Measurements from ENCODE around the gene NTNG1.

NTNG1 gene

DNA sequence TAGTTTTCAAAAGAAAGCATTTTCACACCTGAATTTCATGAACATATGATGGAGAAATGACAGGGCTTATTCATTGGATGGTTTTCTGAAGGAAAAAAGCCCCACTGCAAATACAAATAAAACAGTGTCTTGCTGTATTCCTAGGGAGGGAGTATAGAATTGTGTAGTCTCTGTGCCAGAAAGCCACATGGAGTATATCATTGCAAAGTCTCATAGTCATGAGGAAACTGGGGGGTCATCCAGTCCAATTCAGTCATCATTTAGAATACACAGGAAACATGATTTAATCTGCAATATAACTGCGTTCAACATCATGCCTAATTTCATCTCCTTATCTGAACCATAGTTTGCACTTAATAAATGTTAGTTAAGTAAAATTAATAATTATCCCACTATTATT, 222.3 kb downstream of the NTNG1 start:
- H3K4me3 ChIP-seq (ENCODE audit: low read depth, low read length) = no peak overlapping the region
- TF ChIP-seq, protein P1, sequence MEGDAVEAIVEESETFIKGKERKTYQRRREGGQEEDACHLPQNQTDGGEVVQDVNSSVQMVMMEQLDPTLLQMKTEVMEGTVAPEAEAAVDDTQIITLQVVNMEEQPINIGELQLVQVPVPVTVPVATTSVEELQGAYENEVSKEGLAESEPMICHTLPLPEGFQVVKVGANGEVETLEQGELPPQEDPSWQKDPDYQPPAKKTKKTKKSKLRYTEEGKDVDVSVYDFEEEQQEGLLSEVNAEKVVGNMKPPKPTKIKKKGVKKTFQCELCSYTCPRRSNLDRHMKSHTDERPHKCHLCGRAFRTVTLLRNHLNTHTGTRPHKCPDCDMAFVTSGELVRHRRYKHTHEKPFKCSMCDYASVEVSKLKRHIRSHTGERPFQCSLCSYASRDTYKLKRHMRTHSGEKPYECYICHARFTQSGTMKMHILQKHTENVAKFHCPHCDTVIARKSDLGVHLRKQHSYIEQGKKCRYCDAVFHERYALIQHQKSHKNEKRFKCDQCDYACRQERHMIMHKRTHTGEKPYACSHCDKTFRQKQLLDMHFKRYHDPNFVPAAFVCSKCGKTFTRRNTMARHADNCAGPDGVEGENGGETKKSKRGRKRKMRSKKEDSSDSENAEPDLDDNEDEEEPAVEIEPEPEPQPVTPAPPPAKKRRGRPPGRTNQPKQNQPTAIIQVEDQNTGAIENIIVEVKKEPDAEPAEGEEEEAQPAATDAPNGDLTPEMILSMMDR (IDR thresholded peaks at IDR 0.05; ENCODE audit: low read depth, low read length, missing control alignments) = no peak
- no peak for DNase-seq (ENCODE audit: low read depth)

GRCh38 chr1:107365527-107366240, 224.8 kb downstream of the NTNG1 start:
- TF ChIP-seq, protein P1 (IDR thresholded peaks at IDR 0.05; ENCODE audit: low read depth, low read length, missing control alignments) = no peak
- DNase-seq (ENCODE audit: low read depth) = no peak
- no peak overlapping the region for H3K4me3 ChIP-seq (ENCODE audit: low read depth, low read length)

DNA sequence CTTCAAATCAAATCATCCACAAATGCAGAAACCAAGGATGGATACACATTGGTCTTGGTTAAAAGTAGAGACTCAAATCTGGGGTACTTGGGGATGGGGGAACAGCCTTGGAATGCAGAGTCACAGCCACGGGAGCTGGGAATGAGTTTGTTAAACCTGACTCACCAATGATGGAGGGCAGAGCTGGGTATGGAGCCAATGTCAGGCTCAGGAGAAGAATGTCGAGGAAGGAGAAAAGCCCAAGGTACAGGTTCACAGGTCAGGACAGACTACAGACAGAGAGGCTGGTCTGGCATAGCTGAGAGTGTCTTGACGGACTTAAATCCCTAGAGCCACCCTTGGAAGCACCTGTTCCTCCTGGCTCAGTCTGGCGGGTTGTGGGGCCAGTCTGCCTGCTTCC, 237.6 kb downstream of the NTNG1 start:
- TF ChIP-seq, protein P1 (IDR thresholded peaks at IDR 0.05; ENCODE audit: low read depth, low read length, missing control alignments) = no peak
- DNase-seq (ENCODE audit: low read depth) = no peak
- H3K4me3 ChIP-seq (ENCODE audit: low read depth, low read length) = no peak overlapping the region

DNA sequence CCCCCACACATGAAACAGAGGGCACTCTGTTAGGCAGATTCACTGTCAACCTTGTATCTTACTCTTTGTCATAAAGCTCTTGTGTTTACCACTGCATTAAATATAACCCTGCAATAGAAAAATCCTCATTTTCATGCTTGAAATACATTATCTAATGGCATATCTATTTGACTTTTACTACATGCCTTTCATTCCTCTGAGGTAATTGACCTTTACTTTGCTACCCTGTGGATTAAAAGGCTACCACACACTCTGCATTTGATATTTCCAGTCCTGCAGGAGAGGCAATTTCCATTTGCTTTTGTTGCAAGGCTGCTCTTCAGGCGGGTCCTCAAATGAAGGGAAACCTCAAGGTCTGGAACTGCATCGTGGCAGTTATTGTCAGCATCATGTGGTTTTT, 238.0 kb downstream of the NTNG1 start:
- no peak overlapping the region for H3K4me3 ChIP-seq (ENCODE audit: low read depth, low read length)
- DNase-seq (ENCODE audit: low read depth) = no peak
- TF ChIP-seq, protein P1 (IDR thresholded peaks at IDR 0.05; ENCODE audit: low read depth, low read length, missing control alignments) = no peak

- TF ChIP-seq, protein P1 (IDR thresholded peaks at IDR 0.05; ENCODE audit: low read depth, low read length, missing control alignments) = no peak
- no peak overlapping the region for H3K4me3 ChIP-seq (ENCODE audit: low read depth, low read length)
- no peak for DNase-seq (ENCODE audit: low read depth)
Measured at GRCh38 chr1:107379826-107380225, 239.0 kb downstream of the NTNG1 start.

GRCh38 chr1:107389410-107390396, 248.9 kb downstream of the NTNG1 start:
- TF ChIP-seq, protein P1 (IDR thresholded peaks at IDR 0.05; ENCODE audit: low read depth, low read length, missing control alignments) = no peak

More at GRCh38 chr1:107389410-107390396, 248.9 kb downstream of the NTNG1 start:
- H3K4me3 ChIP-seq (ENCODE audit: low read depth, low read length) = peak overlapping the region; percentile 16; the same call in 1 of the 2 replicates
- peak; percentile 40 for DNase-seq (ENCODE audit: low read depth)

Measured in GM12864 (cell line).